AG09309 (cell line): ENCODE results near the gene EIF5.

Experiments used
- DNase-seq: peaks from one replicate; pipeline ENCODE4 v3.0.0-alpha.2; 2010; ENCODE audit warnings: low read depth
- H3K4me3 ChIP-seq: 2 replicates; pipeline ENCODE4 v1.5.1; 2011; ENCODE audit warnings: mild to moderate bottlenecking, low read depth, low read length, moderate library complexity; ENCODE audit not compliant: control insufficient read depth
- TF ChIP-seq, protein P1 (sequence below): IDR thresholded peaks from 2 replicates; pipeline ENCODE4 v1.5.1; 2011; ENCODE audit warnings: mild to moderate bottlenecking, low read depth, low read length, inconsistent platforms; ENCODE audit not compliant: insufficient read depth, control insufficient read depth; ENCODE audit errors: missing control alignments

Gene EIF5

DNA sequence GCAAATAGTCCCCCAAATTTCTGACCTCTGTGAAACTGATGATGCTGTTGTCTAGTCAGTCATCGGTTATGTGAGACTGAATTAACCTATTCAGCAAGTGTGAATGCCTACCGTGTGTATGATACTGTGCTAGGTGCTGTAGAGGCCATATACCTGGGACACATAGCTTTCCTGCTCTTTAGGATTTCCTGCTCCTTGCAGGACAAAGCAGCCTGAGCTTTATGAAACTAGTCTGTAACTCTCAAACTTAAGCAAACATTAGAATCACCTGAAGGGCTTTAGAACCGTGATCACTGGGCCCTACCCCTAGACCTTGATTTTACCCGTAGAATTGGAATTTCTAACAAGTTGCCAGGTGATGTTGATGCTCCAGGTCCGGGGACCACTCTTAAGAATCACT lies 58.1 kb downstream of the EIF5 start:
- TF ChIP-seq, protein P1, sequence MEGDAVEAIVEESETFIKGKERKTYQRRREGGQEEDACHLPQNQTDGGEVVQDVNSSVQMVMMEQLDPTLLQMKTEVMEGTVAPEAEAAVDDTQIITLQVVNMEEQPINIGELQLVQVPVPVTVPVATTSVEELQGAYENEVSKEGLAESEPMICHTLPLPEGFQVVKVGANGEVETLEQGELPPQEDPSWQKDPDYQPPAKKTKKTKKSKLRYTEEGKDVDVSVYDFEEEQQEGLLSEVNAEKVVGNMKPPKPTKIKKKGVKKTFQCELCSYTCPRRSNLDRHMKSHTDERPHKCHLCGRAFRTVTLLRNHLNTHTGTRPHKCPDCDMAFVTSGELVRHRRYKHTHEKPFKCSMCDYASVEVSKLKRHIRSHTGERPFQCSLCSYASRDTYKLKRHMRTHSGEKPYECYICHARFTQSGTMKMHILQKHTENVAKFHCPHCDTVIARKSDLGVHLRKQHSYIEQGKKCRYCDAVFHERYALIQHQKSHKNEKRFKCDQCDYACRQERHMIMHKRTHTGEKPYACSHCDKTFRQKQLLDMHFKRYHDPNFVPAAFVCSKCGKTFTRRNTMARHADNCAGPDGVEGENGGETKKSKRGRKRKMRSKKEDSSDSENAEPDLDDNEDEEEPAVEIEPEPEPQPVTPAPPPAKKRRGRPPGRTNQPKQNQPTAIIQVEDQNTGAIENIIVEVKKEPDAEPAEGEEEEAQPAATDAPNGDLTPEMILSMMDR, result no peak
- no peak overlapping the region for H3K4me3 ChIP-seq

DNA sequence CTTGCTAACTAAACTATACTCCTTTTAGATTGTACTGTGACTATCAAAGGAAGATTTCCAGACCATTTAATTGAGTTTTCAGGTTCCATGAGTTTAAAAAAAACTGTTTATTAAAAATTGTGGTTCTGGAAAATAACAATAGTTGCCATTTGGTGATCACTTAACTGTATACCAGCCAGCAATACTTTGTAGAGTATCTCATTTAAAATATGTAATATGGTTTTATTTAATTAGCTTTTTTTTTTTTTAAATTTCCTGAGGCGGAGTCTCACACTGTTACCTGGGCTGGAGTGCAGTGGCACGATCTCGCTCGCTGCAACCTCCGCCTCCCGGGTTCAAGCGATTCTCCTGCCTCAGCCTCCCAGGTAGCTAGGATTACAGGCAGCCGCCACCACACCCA lies 58.5 kb downstream of the EIF5 start:
- no peak for DNase-seq
- TF ChIP-seq, protein P1, result no peak
- no peak overlapping the region for H3K4me3 ChIP-seq

More for the DNA sequence above, 58.1 kb downstream of the EIF5 start:
- no peak for DNase-seq

DNA sequence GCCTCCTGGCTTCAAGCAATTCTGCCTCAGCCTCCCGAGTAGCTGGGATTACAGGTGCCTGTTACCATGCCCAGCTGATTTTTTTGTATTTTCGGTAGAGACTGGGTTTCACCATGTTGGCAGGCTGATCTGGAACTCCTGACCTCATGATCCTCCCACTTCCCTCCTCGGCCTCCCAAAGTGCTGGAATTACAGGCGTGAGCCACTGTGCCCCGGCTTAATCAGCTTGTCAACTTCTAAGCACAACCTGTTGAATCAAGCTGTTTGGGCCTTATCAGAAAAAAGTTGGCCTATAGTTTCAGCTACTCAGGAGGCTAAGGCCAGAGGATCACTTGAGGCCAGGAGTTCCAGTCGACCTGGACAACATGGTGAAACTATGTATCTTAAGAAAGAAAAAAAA lies 59.0 kb downstream of the EIF5 start:
- H3K4me3 ChIP-seq, result no peak overlapping the region
- TF ChIP-seq, protein P1, result no peak
- no peak for DNase-seq

DNA sequence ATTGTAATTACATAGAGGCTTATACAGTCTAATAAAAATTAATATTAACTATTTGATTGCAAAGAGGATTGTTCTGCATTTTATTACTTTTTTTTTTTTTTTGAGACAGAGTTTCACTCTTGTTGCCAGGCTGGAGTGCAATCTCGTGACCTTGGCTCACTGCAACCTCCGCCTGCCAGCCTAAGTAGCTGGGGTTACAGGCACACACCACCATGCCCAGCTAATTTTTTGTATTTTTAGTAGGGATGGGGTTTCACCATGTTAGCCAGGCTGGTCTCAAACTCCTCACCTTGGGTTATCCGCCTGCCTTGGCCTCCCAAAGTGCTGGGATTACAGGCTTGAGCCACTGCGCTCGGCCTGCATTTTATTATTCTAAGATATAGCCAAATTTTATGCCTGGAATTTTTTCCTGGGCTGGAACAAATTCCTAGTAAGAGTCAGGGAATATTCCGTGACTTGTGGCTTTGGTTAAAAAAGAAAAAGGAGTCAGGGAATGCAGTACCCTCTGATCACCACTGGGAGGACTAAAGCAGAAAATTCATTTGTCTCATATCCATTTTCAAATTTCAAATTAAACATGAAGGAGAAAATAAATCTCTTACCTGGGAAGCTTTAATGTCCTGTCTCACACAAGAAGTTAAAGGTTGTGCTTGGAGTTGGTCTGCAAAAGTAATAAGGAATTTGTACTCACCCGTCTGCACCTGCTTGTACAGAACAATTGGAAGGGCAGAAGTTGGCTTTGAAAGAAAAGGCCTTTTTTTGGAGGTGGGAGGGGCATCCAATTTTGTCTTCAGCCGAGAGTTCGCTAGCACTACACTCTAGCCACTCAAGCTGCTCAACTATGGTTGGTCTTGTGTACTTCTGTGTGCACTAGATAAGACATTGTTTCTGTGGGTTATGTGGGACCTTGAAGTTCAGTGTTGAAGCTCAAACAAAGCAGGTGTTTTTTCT lies 59.9 kb downstream of the EIF5 start:
- no peak overlapping the region for H3K4me3 ChIP-seq
- DNase-seq, result no peak
- TF ChIP-seq, protein P1, result peak; percentile 66
